Activated T-helper 1 cell treated with Interleukin-2 at 50 U/mL for 16 hours (primary cell): Measurements from ENCODE around the gene PDE6B.
"Not testable (repeated sequence)": the region's sequence is repeated elsewhere in the genome, so short reads cannot be mapped to it uniquely, and the experiment has no call there.

Source experiments
- DNase-seq: peaks from one replicate; pipeline ENCODE4 v3.0.0-alpha.2; 2020; ENCODE audit warnings: low read depth

Gene PDE6B

DNA sequence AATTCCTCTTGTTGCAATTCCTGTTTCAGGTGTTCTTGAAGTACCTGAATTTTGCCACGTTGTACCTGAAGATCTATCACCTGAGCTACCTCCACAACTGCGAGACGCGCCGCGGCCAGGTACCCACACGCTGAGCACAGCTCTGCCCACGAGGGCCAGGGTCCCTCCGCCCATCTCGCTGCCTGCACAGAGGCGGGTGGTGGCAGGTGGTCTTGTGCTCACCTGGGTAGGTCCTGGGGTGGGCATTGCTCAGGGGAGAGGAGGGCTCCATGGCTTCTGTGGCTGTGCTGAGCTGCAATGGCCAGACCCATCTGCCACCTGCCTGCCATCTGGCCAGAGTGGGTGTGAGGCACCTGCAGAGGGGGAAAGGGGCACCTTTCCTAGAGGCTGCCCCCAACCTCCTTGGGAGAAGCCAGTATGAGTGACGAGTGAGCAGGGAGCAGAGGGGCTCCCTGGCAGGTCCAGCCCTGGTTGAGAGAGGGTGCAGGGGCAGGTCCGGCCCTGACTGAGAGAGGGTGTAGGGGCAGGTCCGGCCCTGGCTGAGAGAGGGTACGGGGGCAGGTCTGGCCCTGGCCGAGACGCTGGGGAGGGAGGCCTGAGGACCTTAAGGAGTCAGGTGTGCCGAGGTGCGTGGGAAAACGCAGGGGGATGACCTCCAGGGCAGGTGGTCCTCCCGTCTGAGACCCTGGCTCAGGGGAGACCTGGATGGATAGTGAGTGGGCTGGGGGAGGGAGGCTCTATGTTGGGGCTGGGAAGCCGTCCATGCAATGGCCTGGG is 10.7 kb downstream of the PDE6B start:
- DNase-seq, result no peak

DNA sequence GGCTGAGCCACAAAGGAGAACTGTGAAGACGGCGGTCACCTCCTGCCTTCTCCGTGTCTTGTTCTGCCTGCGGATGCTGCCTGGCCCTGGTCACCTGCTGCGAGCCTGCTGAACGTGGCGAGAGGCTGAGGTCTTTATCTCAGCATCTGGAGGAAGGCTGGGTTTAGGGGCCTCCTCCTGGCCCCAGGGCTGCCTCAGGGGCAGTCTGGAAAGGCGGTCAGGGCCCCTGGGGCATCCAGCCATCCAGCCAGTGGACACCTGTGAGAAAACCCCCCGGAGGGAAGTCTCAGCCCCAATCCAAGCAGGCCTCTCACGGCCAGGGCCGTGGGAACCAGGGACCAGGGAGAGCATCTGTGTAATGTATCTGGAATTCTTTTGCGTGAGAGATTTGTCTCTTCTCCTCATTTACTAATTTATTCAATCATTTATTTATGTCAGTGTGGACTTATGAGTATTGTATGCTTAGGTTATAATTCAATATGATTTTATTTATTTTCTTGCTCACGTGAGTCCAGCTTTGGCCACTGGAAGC is 11.3 kb downstream of the PDE6B start:
- DNase-seq, result no peak

DNA sequence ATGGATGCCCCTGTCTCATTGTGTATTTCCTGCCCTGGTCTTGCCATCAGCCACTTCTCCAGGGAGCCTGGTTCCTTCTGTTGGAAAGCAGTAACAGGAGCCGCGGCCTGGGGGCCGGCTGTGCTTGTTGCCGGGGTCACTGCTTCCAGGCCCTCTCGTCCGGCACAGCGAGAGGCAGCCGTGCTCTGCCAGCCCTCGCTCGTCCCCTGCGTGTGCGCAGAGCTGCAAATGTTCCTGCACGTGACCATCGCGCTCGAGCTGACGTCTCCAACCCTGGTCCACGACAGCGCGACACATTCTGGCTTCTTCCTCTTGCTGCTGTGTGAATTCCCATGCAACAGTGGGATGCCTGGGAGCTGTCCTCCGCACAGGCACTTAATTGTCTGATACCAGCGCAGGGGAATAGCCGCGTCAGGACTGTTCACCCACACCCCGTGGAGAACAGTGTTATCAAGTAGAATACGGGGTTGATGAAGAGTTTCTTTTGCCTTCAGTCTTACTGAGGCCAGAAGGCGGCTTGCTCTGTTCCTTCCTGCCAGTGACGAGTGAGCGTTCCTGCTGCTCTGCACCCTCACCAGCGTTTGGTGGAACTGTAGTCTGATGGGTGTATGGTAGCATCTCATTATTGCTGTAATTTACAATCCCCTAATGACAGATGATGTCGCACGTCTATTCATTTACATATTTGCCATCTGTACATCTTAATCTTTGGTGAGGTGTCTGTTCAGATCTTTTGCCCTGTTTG is 12.3 kb downstream of the PDE6B start:
- no peak for DNase-seq

DNA sequence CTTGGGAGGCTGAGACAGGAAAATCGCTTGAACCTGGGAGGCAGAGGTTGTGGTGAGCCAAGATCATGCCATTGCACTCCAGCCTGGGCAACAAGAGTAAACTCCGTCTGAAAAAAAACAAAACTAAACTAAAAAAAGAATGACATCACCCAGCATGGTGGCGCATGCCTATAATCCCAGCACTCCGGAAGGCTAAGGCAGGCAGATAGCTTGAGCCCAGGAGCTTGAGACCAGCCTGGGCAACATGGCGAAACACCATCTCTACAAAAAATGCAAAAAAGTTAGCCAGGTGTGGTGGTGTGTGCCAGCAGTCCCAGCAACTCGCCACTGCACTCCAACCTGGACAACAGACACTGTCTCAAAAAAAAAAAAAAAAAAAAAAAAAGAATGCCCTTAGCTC is 17.0 kb downstream of the PDE6B start:
- not testable (repeated sequence) for DNase-seq

DNA sequence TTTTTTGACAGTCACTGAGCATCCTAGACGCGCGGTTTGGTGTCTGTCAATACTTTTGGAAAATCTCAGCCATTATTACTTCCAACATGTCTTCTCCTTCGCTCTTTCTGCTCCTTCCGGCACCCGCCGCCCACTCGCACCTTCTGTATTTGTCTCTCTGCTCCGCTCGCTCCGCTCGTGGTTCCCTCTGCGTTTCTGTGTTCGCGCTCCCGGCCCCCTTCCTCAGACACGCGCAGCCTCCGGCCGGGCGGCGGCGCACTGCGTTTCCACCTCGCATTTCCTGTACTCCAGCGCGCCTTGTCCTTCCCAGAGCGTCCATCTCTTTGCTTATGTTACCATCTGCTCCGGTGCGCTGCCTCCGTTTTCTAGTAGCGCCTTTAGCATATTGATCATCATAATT is 21.1 kb downstream of the PDE6B start:
- DNase-seq, result no peak

DNA sequence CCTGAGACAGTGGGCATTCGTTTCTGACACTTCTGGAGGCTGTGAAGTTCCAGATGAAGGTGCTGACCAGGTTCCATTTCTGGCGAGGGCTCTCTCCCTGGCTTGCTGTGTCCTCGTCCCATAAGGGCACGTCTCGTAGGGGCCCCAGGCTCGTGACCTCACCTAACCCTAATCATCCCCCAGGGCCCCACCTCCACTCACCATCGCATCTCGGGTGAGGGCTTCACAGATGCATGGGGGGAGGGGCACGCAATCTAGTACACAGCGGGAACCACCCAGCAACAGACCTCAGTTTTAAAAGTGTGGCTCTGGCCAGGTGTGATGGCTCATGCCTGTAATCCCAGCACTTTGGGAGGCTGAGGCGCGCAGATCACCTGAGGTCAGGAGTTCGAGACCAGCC is 22.1 kb downstream of the PDE6B start:
- DNase-seq, result no peak

DNA sequence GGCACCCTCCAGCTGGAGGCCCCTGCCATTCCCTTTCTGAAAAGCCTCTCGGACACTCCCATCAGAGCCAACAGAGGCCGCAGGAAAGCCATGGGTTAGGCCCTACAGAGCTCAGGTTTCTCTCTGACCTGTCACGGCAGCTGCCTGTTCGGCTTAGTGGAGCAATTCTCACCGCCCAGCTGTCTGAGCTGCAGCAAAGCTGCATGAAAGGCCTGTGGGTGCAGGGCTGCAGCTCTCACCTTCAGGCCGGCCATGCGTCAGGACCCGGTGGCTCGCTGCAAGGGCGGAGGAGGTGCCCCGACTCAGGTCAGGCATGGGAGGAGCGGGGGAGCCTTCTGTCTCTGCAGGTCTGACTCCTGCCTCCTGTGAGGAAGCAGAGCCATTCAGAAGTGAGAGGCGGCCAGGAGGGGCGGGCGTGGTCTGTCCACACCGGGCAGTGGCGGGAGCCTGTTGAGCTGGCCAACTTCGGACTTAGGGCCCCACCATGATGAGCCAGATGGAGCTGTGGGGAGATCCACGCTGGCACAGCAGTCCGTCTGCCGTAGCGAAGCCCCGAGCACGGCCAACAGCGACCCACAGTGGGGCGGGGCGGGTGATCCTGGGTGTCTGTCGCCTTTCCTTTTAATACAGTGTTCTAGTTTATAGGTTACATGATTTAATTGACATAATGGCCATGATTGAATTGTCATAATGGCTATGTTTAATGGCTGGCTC is 23.4 kb downstream of the PDE6B start:
- DNase-seq, result no peak

DNA sequence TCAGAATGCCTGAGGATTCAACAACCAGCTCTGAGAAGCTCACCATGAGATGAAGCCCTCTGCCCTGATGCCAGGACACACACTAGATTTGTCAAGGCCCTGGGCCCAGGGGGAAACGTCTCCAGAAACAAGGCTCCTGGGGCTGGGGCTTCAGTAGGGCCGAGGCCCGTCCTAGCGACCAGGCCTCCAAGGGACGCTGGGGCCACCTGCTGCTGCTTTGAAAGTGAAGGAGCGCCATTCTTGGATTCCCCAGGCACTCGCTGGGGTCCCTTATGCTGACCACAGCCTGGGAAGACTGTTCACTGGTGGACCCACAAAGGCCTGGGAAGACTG is 23.9 kb downstream of the PDE6B start:
- no peak for DNase-seq

DNA sequence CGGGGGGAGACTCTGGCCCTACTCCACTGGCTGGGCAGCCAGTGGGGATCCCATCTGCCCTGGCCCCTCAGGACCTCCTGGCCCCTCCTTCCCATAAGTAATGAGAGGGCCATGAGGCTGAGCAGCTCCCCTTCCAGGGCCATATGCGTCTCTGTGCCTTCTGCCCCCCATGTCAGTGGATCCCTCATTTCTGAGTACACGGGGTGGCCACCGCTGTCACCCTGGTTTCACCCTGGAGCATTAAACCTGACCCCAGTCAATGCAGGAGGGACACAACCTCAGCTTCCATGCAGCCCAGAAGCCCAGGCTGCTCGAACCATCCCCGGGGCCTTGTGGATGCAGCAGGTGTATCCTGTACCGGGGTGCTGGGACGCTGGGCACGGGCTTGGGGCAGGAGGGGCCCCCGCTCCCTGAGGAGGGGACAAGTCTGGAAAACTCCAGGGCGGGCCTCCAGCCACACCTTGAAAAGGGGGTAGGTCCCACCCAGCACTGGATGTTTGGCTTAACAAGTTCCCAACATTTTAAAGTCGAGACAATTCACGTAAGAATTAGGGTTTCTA is 24.5 kb downstream of the PDE6B start:
- no peak for DNase-seq

DNA sequence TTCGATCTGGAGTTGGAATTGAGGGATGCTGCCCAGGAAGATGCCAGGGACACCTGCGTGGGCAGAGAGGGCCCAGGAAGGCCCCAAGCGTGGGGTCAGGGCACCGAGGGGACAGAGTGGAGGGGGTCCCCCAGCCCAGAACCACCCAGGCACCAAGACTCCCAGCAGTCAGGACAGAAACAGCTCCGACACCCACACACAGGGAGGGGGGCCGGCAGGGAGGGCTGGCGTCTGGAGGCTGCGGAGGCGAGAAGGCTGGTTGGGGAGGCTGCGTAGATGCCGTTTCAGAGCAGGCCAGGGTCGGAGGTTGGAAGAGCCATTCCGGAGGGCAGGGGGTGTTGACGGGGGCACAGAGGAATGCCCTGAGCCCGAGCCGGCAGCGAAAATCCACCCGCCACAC is 25.1 kb downstream of the PDE6B start:
- no peak for DNase-seq

DNA sequence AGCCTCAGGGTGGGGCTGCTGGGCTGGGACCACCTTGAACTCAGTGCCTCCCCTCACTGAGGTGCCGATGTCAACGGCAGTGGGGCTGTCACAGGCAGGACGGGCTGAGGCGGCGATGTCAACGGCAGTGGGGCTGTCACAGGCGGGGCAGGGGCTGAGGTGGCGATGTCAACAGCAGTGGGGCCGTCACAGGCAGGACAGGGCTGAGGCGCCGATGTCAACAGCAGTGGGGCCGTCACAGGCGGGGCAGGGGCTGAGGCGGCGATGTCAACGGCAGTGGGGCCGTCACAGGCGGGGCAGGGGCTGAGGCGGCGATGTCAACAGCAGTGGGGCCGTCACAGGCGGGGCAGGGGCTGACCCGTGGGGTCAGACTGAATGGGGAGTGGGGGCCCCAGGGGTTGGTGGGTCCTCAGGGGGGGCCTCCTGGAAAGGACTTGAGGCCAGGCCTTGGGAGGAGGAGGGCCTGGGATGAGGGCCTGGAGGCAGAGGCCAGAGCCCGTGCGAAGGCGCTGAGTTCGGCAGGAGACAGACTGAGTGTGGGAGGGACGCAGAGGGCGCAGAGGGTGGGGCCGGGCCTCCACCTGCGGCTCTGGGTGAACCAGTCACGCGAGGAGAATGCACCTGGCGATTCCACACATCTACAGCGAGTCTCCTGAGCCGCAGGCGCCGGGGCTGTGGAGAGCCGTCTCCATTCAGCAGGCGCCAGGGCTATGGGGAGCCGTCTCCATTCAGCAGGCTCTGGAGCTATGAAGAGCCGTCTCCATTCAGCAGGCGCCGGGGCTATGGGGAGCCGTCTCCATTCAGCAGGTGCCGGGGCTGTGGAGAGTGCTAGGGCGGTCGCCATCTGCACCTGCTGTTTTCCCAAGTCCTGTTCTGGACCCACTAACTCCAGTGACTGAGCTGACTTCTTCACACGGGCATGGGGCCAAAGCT is 25.8 kb downstream of the PDE6B start:
- DNase-seq, result no peak

DNA sequence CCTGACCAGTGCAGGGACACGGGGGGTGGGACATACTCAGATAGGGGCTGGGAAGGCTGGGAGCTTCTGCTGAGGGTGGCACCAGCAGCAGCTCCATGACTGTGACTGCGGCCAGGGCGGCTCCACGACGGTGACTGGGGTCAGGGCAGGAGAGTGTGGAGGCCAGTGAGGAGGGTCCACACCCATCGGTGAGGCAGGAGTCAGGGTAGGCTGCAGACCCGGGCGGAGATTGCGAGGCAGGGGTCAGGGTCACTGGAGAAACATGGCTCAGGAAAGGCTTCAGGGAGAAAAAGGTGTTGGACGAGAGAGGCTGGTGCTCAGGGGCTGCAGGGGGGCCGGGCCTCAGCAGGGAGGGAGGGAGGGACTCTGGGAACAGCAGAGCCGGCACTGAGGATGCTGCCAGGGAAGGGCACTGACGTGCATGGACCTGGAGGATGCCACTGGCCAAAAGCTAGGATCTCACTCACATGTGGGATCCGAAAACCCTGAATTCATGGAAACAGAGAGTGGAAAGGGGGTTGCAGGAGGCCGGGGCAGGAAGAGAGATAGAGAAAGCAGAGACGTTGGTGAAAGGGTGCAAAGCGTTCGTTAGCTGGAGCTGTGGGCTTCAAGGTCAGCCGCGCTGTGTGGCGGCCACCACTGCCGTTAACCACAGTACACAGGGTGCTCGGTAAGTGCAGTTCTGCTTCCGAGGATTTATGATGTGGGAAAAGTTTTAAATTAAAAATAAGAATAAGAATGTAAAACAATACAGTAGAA is 26.7 kb downstream of the PDE6B start:
- no peak for DNase-seq

DNA sequence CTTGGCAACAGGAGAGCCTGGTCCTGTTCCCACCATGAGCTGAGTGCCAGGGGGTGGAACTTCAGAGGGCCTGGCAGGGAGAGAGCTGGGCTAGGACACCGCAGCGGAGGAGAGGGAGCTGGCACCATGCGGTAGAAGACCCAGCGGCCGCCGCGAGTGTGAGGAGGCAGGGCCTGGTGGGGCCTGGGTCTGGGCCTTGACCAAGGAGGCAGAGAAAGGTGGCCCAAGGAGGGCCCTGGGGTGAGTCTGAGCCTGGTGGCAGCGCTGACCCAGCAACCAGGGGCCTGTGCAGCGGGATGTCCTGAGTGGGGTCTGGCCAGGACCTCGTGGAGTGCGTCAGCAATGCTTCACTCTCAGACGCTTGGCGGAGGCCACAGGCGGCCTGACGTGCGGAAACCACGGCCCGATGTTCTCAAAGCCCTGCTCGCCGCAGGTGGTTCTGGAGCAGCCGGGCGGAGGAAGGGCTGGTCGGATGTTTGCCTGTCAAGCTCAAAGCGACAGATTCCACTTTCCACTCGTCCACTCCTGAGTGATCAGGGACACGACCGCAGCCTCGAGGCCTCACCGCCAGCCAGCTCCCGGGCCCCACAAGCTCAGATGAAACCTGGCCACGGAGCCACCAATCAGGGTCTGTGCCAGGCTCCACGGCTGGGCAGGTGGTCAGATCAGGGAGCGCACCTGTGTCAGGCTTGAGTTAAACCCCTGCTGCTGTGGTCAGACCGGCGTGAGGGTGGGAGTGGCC is 27.9 kb downstream of the PDE6B start:
- DNase-seq, result no peak

DNA sequence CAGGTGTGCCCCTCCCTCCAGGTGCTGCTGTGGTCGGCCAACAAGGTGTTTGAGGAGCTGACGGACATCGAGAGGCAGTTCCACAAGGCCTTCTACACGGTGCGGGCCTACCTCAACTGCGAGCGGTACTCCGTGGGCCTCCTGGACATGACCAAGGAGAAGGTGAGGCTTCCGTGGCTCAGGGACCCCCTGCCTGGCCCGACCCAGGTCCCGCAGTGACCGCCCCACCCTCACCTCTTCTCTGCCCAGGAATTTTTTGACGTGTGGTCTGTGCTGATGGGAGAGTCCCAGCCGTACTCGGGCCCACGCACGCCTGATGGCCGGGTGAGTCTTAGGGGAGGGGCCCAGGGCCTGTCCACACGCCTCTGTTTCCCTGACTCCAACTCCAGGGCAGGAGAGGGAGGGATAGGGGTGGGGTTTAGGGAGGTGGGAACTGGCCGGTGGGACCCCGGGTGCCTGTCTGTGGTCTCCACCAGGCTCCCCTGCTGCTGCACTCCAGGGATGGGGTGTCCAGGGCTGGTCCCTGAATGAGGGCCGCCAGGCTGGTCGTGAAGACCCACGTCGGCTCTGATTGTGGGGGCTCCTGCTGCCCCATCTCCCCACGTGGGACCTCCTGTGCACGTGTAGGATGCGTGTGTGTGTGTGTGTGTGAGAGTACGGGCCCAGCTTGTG is 28.6 kb downstream of the PDE6B start:
- no peak for DNase-seq

DNA sequence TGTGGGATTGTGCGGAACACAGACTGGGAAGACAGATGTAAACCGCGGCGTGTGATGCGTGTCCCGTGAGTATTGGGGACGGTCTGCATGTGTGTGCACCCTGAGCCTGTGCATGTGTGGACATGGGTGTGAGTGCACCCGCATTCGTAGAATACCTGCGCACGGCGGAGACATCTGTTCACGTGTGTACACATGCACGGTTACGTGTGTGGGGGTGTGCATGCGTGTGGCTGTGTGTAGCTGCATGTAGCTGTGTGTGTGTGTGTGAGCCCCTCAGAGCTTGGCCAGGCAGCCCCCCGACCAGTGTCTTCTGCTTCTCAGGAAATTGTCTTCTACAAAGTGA is 29.1 kb downstream of the PDE6B start:
- no peak for DNase-seq

DNA sequence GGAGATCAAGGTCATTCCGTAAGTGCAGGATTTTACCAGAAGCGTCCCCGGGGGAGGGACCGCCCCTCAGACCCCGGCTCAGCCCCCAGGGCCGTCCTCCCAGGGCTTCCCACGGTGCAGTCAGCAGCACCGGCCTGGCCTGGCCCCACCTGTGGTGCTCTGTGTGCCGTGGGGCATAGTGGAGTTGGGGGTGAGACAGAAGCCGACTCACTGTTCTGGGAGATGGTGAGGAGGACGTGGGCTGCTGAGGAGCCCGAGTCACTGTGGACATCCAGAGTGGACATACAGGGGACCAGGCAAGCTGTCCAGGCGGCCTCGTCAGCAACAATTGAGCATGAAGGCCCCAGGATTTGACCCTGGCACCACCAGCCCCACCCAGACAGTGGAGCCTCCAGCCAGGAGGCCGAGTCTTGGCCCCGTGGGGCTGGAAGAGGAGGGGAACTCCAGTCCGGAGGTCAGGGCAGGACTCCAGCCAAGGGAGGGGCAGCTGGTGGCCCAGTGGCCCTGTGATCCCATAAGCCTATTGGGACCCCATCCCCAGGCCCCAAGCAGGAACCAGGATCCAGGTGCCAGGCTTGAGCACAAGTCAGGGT is 29.6 kb downstream of the PDE6B start:
- DNase-seq, result no peak

DNA sequence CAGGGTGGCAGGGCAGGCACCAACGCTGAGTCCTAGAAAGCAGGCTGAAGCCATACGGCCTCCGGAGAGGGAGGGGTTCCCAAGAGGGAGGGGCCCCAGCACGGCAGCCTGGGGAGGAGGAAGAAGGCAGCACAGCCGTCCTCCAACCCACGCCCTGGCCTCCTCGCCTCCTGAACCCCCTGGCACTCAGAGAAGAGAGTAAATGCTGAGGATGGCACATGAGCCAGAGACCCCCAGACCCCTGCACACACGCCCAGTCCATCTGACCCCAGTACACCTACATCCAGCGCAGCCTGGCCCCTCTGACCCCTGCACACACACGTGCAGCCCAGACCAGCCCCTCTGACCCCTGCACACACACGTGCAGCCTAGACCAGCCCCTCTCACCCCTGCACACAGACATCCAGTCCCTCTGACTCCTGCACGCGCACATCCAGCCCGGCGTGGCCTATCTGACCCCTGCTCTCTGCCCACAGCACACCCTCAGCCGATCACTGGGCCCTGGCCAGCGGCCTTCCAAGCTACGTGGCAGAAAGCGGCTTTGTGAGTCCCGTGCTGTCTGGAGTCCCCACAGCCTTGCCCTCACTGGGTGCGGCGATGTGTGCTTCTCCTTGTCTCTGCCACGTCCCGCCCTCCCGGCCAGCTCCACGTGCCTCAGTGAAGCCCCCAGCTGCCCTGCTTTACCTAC is 30.2 kb downstream of the PDE6B start:
- DNase-seq, result no peak
